NOMO-1 (cell line): Measurements from ENCODE around the gene DNAJC30.
A peak's percentile ranks its signal among the peaks of the same experiment; 100 is the strongest.
"Not testable (repeated sequence)": the region's sequence is repeated elsewhere in the genome, so short reads cannot be mapped to it uniquely, and the experiment has no call there.

Source experiments
- DNase-seq, 2 experiments: peaks; one replicate each; lab custom pipeline; 2025; ENCODE audit not compliant: unreplicated experiment in 2 of 2; lab: John Stamatoyannopoulos, UW

Gene DNAJC30

GRCh38 chr7:73683788-73684693 is 788 bp upstream of the DNAJC30 start:
- peak in 1 of 2 experiments; percentile 70 for DNase-seq

GRCh38 chr7:73682745-73683055 is 553 bp downstream of the DNAJC30 start:
- no peak for DNase-seq

GRCh38 chr7:73681031-73681430 is 2.2 kb downstream of the DNAJC30 start:
- no peak for DNase-seq

GRCh38 chr7:73680501-73680900 is 2.8 kb downstream of the DNAJC30 start:
- DNase-seq = no peak

- no peak for DNase-seq
Measured at GRCh38 chr7:73679709-73680108, 3.5 kb downstream of the DNAJC30 start.

- no peak for DNase-seq
Measured at GRCh38 chr7:73678862-73679261, 4.4 kb downstream of the DNAJC30 start.

- DNase-seq = not testable (repeated sequence)
Measured at GRCh38 chr7:73676062-73676461, 7.2 kb downstream of the DNAJC30 start.

- no peak for DNase-seq
Measured at GRCh38 chr7:73674468-73675124, 8.7 kb downstream of the DNAJC30 start.

GRCh38 chr7:73671857-73672445 is 11.3 kb downstream of the DNAJC30 start:
- DNase-seq = no peak

- DNase-seq = no peak
Measured at GRCh38 chr7:73671322-73671661, 12.0 kb downstream of the DNAJC30 start.

- no peak for DNase-seq
Measured at GRCh38 chr7:73669858-73670385, 13.3 kb downstream of the DNAJC30 start.

- no peak for DNase-seq
Measured at GRCh38 chr7:73669288-73669701, 14.0 kb downstream of the DNAJC30 start.

GRCh38 chr7:73668886-73669230 is 14.4 kb downstream of the DNAJC30 start:
- DNase-seq = no peak

- DNase-seq = no peak
Measured at GRCh38 chr7:73668103-73668885, 15.0 kb downstream of the DNAJC30 start.

GRCh38 chr7:73667344-73668102 is 15.7 kb downstream of the DNAJC30 start, which contains the start of gene VPS37D:
Gene VPS37D (plus strand): TSS chr7:73667831. CDS start chr7:73667959, 128 bp downstream.
- peak; percentile 95 to 100 for DNase-seq

GRCh38 chr7:73663033-73663432 is 20.2 kb downstream of the DNAJC30 start:
- no peak for DNase-seq

- not testable (repeated sequence) for DNase-seq
Measured at GRCh38 chr7:73660594-73660993, 22.7 kb downstream of the DNAJC30 start.

GRCh38 chr7:73659983-73660382 is 23.3 kb downstream of the DNAJC30 start:
- no peak for DNase-seq

- not testable (repeated sequence) for DNase-seq
Measured at GRCh38 chr7:73655309-73655708, 27.9 kb downstream of the DNAJC30 start.

GRCh38 chr7:73652541-73652949 is 30.7 kb downstream of the DNAJC30 start:
- DNase-seq = no peak
